Neuronal stem cell (in vitro differentiated cells): ENCODE measurements around the gene PLXDC2.

ENCODE experiments used
- DNase-seq: peaks from one replicate; pipeline ENCODE4 v3.0.0-alpha.2; 2013; ENCODE audit warnings: low spot score
- H2AFZ ChIP-seq: one replicate; pipeline ENCODE4 v1.6.1; 2013; ENCODE audit warnings: mild to moderate bottlenecking, low read length, inconsistent platforms
- H2AK5ac ChIP-seq: 2 replicates; pipeline ENCODE4 v1.6.1; 2013; ENCODE audit warnings: low read depth, mild to moderate bottlenecking, inconsistent platforms, low read length, moderate library complexity, mixed read lengths
- H2BK120ac ChIP-seq: 2 replicates; pipeline ENCODE4 v1.6.1; 2013; ENCODE audit warnings: low read depth, mild to moderate bottlenecking, inconsistent platforms, low read length, moderate library complexity, mixed read lengths
- H2BK12ac ChIP-seq: one replicate; pipeline ENCODE4 v1.6.1; 2013; ENCODE audit warnings: low read length, inconsistent platforms
- H2BK15ac ChIP-seq: 2 replicates; pipeline ENCODE4 v1.6.1; 2013; ENCODE audit warnings: mild to moderate bottlenecking, low read length, inconsistent platforms, mixed read lengths
- H2BK5ac ChIP-seq: one replicate; pipeline ENCODE4 v1.6.1; 2013; ENCODE audit warnings: inconsistent platforms, mild to moderate bottlenecking, low read length, moderate library complexity
- H3K14ac ChIP-seq: one replicate; pipeline ENCODE4 v1.6.1; 2013; ENCODE audit warnings: low read length, inconsistent platforms
- H3K18ac ChIP-seq: 2 replicates; pipeline ENCODE4 v1.6.1; 2013; ENCODE audit warnings: low read length, inconsistent platforms
- H3K23ac ChIP-seq: 2 replicates; pipeline ENCODE4 v1.6.1; 2013; ENCODE audit warnings: low read depth, mild to moderate bottlenecking, mixed read lengths, low read length, inconsistent platforms; ENCODE audit not compliant: poor library complexity
- H3K27ac ChIP-seq: replicated peaks from 3 replicates; pipeline ENCODE4 v1.5.1; 2013; ENCODE audit warnings: low read length, inconsistent platforms
- H3K27me3 ChIP-seq, 3 experiments: 2 replicates each; pipeline ENCODE4 v1.6.1; 2013; ENCODE audit warnings: low read length in 3 of 3, mild to moderate bottlenecking in 2 of 3, inconsistent platforms in 1 of 3, low read depth in 1 of 3, mixed read lengths in 1 of 3, moderate library complexity in 1 of 3; ENCODE audit not compliant: control insufficient read depth in 3 of 3, insufficient read depth in 3 of 3
- H3K36me3 ChIP-seq, 2 donors: replicated peaks in 1 of 2; 2 replicates each; pipeline ENCODE4 v1.6.1; 2013; ENCODE audit warnings: low read length in 2 of 2; ENCODE audit not compliant: control insufficient read depth in 2 of 2, insufficient read depth in 2 of 2
- H3K4ac ChIP-seq: 2 replicates; pipeline ENCODE4 v1.6.1; 2013; ENCODE audit warnings: inconsistent platforms, mild to moderate bottlenecking, low read length, moderate library complexity
- H3K4me1 ChIP-seq, 2 donors: 1 replicate in 1 of 2; 2 replicates in 1 of 2; pipeline ENCODE4 v1.6.1; 2013; ENCODE audit warnings: low read length in 2 of 2, low read depth in 1 of 2; ENCODE audit not compliant: control insufficient read depth in 2 of 2, insufficient read depth in 1 of 2
- H3K4me2 ChIP-seq: one replicate; pipeline ENCODE4 v1.6.1; 2013; ENCODE audit warnings: mild to moderate bottlenecking, low read length, inconsistent platforms; ENCODE audit not compliant: insufficient read depth, poor library complexity, severe bottlenecking
- H3K4me3 ChIP-seq, 2 donors: 2 replicates each; pipeline ENCODE4 v1.5.1; 2013; ENCODE audit warnings: low read length in 2 of 2, mild to moderate bottlenecking in 2 of 2, inconsistent platforms in 1 of 2, moderate library complexity in 1 of 2
- H3K79me1 ChIP-seq: one replicate; pipeline ENCODE4 v1.6.1; 2013; ENCODE audit warnings: low read depth, mild to moderate bottlenecking, inconsistent platforms, low read length, moderate library complexity
- H3K9ac ChIP-seq: one replicate; pipeline ENCODE4 v1.6.1; 2013; ENCODE audit warnings: mild to moderate bottlenecking, low read depth, low read length, inconsistent platforms; ENCODE audit not compliant: poor library complexity
- H3K9me3 ChIP-seq, 2 donors: replicated peaks in 1 of 2; 2 replicates each; pipeline versions ENCODE3 to v1.6.1; 2013; ENCODE audit warnings: low read length in 2 of 2, mild to moderate bottlenecking in 2 of 2, inconsistent platforms in 1 of 2, low read depth in 1 of 2, mixed read lengths in 1 of 2, moderate library complexity in 1 of 2; ENCODE audit not compliant: control insufficient read depth in 2 of 2, insufficient read depth in 1 of 2
- H4K8ac ChIP-seq: one replicate; pipeline ENCODE4 v1.6.1; 2013; ENCODE audit warnings: low read depth, mild to moderate bottlenecking, inconsistent platforms, low read length, moderate library complexity
- H4K91ac ChIP-seq: one replicate; pipeline ENCODE4 v1.6.1; 2013; ENCODE audit warnings: low read length, low read depth, mild to moderate bottlenecking, inconsistent platforms; ENCODE audit not compliant: poor library complexity
- WGBS, 2 donors: extraction: QIAGEN DNeasy Blood & Tissue Kit; methylation state at CpG; one replicate each; pipeline ENCODE4 v1.1.7; 2013; ENCODE audit warnings: missing lambda C conversion rate in 2 of 2, mixed read lengths in 1 of 2; ENCODE audit not compliant: insufficient read length in 2 of 2, insufficient replicate concordance in 1 of 2; ENCODE audit errors: extremely low coverage in 2 of 2; 5-methylcytosine and 5-hydroxymethylcytosine counted together

PLXDC2 gene

DNA sequence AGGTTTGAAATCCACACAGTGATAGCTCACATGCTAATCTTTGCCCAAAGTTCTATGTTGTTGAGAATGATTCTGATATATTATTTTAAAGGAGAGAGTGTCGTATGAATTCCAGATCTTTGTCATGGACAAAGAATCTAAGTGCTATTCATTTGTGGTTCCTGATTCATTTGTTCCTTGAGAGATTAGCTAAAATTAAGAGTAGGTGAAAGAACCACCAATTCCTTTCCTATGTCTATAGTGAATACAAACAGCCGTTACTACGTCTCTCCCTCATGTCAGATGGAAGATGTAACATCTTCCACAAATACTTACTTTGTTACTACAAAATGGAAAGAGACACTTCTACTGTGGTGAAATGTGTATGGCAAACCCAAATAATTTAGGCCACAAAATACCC lies 3.3 kb upstream of the PLXDC2 start:
- Histone ChIP-seq H3K36me3 (no peaks in the 10 kb centered on the region), H3K4me2 (no peak overlapping the region), H3K4me3 (no peak overlapping the region), H3K14ac (no peak overlapping the region), H3K27ac (no peak overlapping the region), H2BK15ac (no peak overlapping the region), H2AK5ac (no peak overlapping the region), H3K23ac (no peak overlapping the region), H3K79me1 (peaks cover 5% of the 10 kb centered on the region), H4K91ac (no peak overlapping the region), H2AFZ (no peak overlapping the region), H3K4me1 (peaks cover 0 to 2% of the 10 kb centered on the region in 2 donors), H3K4ac (no peak overlapping the region), H2BK12ac (no peak overlapping the region), H2BK120ac (no peak overlapping the region), H3K9ac (no peak overlapping the region), H3K18ac (no peak overlapping the region), H3K9me3 (no peaks in the 10 kb centered on the region), H2BK5ac (no peak overlapping the region), H4K8ac (no peak overlapping the region), H3K27me3 (peaks cover 0 to 44% (median 0%) of the 10 kb centered on the region in 3 experiments)
- no peak for DNase-seq
- WGBS, 2 donors: no CpG with 5 or more reads among the region's 3 CpGs

DNA sequence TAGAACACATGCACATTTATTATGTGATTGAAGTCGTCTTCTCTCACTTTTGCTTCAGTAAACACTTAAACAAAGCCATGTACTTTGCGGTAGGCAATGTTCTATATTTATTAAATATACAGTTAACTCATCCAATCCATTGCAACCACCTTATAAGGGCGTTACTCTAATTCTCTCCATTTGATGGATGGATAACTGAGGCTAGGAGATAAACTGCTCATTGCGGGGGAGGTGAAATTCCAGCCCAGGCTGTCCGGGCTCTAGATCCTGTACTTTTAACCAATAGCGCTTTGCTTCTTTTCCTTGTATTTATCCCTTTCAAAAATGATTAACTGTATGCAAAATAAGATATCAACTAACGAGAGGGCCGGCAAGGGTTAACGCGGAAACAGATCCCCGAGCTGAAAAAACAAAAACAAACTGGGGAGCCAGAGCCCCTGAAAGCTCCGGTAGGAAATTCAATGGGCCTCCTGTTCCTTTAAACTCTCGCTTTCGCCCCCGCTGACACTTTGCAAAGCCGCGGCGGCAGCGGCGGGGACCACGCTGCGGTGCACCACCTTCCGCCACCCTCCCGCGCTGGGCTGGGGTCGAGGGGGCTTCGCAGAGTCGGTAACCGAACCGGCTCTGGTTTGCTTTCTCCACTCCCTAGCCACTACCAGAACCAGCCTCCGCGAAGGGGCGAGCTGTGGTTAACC lies 1.0 kb upstream of the PLXDC2 start:
- Histone ChIP-seq H2BK120ac (peak overlapping the region; percentile 81), H3K4me3 (peak overlapping the region; percentile 65 to 91), H3K36me3 (no peaks in the 10 kb centered on the region), H3K9ac (peak overlapping the region; percentile 91), H2BK15ac (peak overlapping the region; percentile 81), H3K27ac (peak overlapping the region; percentile 96), H3K14ac (peak overlapping the region; percentile 82), H4K91ac (no peak overlapping the region), H3K27me3 (peaks cover 0 to 53% (median 0%) of the 10 kb centered on the region in 3 experiments), H3K23ac (peak overlapping the region; percentile 96), H2AFZ (peak overlapping the region; percentile 99), H2BK5ac (peak overlapping the region; percentile 100), H3K79me1 (peaks cover 5% of the 10 kb centered on the region), H2BK12ac (peak overlapping the region; percentile 58), H3K4me2 (peak overlapping the region; percentile 75), H3K4me1 (peaks cover 0 to 2% of the 10 kb centered on the region in 2 donors), H2AK5ac (no peak overlapping the region), H3K9me3 (no peaks in the 10 kb centered on the region), H4K8ac (no peak overlapping the region), H3K18ac (peak overlapping the region; percentile 98), H3K4ac (no peak overlapping the region)
- no peak for DNase-seq
- WGBS, 2 donors: no CpG with 5 or more reads among the region's 33 CpGs

DNA sequence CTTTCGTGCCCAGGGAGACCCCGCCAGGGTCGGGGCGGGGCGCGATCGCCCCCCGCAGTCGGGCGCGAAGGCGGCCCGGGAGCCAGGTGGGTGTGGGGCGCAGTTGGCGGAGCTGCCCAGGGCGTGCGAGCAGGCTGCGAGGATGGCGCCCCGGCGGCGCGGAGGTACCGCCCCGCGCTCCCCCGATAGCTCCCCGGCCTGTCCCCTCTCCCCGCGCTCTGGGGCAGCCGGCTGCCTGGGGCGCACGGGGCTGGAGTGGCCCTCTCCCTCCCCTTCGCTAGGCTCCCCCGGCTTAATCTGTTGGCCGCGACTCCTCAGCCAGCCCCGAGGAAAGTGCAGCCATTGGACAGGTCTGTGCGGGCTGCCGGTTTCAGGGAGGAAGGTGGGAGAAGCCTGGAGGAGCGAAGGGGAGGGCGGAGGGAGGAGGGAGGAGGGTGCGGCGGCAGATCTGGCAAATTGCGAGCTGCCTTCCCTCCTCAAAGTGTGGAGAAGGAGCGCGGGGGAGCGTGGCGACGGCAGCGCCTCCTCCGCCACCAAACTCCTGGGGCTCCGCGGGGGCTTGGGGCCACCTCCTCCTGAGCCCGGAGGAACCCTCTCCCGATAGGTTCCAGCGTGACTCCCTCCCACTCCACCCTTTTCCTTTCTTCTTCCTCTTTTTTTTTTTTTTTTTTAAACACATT lies 361 bp upstream of the PLXDC2 start:
- H3K27ac ChIP-seq: peak overlapping the region; percentile 96
- H3K79me1 ChIP-seq: peaks cover 5% of the 10 kb centered on the region
- peak overlapping the region; percentile 96 for H3K23ac ChIP-seq
- peak; percentile 76 for DNase-seq
- H4K8ac ChIP-seq: no peak overlapping the region
- H3K9ac ChIP-seq: peak overlapping the region; percentile 91
- H3K18ac ChIP-seq: peak overlapping the region; percentile 98
- peak overlapping the region; percentile 82 for H3K14ac ChIP-seq
- peak overlapping the region; percentile 81 for H2BK15ac ChIP-seq
- peak overlapping the region; percentile 100 for H2BK5ac ChIP-seq
- no CpG with 5 or more reads among the region's 57 CpGs for WGBS, 2 donors
- H3K4ac ChIP-seq: no peak overlapping the region
- H2AFZ ChIP-seq: peak overlapping the region; percentile 99
- H2BK12ac ChIP-seq: peak overlapping the region; percentile 58
- no peak overlapping the region for H4K91ac ChIP-seq
- H3K4me1 ChIP-seq: peaks cover 0 to 2% of the 10 kb centered on the region in 2 donors
- peak overlapping the region; percentile 81 for H2BK120ac ChIP-seq
- H2AK5ac ChIP-seq: no peak overlapping the region
- H3K4me2 ChIP-seq: peak overlapping the region; percentile 75
- H3K36me3 ChIP-seq: no peaks in the 10 kb centered on the region
- peaks cover 0 to 53% (median 0%) of the 10 kb centered on the region in 3 experiments for H3K27me3 ChIP-seq
- peak overlapping the region; percentile 65 to 91 for H3K4me3 ChIP-seq
- H3K9me3 ChIP-seq: no peaks in the 10 kb centered on the region
